Measurements from ENCODE around the gene PLA2G4B.

Gene PLA2G4B

DNA sequence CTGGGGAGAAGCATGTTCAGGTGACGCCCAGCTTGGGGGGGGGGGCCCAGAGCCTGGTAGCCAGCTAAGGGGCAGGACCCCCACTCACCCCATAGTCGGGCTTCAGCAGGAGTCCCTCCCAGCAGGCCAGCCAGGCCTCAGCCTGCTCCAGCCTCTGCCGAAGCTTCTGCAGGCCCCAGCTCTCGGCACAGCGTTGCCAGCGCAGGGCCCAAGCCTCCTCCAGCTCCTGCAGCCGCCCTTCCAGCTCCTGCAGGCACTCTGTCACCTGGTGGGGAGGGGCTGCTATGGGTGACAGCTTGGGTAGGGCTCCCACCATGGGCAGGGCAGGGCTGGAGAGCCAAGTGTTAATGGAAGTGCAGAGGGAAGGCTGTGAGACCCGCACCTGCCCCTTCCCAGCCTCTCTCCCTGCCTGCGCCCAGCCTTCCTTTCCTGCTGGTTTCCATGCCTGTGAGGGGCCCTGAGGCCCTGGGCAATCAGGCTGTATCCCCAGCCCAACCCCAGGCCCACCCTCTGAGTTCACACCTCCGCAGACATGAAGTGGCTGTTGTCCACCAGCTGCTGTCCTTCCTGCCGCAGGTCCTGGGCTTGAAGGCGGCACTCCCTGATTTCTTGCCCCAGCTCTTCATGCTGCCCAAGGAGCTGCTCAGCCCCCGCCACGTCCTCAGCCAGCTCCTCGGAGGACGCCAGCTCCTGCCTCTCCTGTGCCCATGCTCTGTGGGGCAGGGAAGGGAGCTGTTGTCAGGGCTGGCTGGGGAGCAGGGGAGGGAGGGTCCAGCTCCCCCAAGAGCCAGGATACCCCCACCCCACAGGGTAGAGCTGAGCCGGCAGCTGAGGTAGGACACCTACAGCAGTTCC is 14.3 kb downstream of the PLA2G4B start:
- no peak overlapping the region for H3K4me3 ChIP-seq (replicated peaks; ENCODE audit: low read depth, low read length)
- no peak for DNase-seq (ENCODE audit: extremely low read depth, low read depth)
- TF ChIP-seq, protein P1, sequence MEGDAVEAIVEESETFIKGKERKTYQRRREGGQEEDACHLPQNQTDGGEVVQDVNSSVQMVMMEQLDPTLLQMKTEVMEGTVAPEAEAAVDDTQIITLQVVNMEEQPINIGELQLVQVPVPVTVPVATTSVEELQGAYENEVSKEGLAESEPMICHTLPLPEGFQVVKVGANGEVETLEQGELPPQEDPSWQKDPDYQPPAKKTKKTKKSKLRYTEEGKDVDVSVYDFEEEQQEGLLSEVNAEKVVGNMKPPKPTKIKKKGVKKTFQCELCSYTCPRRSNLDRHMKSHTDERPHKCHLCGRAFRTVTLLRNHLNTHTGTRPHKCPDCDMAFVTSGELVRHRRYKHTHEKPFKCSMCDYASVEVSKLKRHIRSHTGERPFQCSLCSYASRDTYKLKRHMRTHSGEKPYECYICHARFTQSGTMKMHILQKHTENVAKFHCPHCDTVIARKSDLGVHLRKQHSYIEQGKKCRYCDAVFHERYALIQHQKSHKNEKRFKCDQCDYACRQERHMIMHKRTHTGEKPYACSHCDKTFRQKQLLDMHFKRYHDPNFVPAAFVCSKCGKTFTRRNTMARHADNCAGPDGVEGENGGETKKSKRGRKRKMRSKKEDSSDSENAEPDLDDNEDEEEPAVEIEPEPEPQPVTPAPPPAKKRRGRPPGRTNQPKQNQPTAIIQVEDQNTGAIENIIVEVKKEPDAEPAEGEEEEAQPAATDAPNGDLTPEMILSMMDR (IDR thresholded peaks at IDR 0.05; ENCODE audit: low read depth, low read length, missing control alignments) = no peak

DNA sequence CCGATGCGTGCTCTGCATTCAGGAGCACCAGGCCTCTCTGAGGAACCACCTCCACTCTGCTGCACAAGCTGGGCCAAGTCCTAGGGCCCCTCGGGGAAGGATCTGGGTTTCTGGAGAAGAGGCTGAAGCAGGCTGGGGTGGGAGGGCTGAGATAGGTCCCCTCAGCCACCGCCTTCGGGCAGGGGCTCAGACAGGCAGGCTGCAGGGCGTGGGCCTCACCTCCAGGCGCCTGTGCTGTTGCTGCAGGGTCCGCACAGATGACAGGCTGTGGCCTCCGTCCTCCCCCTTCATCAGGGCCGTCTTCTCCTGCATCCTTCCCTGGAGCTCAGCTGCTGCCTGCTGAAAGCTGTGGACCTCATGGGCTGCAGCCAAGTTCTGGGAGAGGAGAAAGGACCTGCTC is 15.2 kb downstream of the PLA2G4B start:
- H3K4me3 ChIP-seq (replicated peaks; ENCODE audit: low read depth, low read length) = no peak overlapping the region
- no peak for DNase-seq (ENCODE audit: extremely low read depth, low read depth)
- TF ChIP-seq, protein P1 (IDR thresholded peaks at IDR 0.05; ENCODE audit: low read depth, low read length, missing control alignments) = no peak

DNA sequence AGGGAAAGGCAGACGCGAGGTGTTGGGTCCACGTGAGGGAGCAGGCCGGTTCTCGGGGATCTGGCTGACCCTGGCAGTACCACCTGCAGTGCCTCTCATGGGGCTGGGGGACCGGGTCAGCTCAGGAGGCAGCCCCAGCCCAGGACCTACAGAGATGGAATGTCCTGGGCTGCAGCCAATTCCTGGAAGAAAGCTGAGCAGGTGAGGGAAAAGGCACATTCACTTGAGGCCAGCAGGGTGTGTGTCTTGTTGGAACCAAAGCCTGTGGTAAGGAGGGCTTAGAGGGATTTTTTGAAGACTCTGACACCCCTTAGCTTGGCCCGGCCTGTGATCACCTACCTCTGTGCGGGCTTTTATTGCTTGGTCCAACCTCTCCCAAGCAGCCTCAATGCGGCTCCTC is 15.8 kb downstream of the PLA2G4B start:
- TF ChIP-seq, protein P1 (IDR thresholded peaks at IDR 0.05; ENCODE audit: low read depth, low read length, missing control alignments) = no peak
- no peak overlapping the region for H3K4me3 ChIP-seq (replicated peaks; ENCODE audit: low read depth, low read length)
- no peak for DNase-seq (ENCODE audit: extremely low read depth, low read depth)

DNA sequence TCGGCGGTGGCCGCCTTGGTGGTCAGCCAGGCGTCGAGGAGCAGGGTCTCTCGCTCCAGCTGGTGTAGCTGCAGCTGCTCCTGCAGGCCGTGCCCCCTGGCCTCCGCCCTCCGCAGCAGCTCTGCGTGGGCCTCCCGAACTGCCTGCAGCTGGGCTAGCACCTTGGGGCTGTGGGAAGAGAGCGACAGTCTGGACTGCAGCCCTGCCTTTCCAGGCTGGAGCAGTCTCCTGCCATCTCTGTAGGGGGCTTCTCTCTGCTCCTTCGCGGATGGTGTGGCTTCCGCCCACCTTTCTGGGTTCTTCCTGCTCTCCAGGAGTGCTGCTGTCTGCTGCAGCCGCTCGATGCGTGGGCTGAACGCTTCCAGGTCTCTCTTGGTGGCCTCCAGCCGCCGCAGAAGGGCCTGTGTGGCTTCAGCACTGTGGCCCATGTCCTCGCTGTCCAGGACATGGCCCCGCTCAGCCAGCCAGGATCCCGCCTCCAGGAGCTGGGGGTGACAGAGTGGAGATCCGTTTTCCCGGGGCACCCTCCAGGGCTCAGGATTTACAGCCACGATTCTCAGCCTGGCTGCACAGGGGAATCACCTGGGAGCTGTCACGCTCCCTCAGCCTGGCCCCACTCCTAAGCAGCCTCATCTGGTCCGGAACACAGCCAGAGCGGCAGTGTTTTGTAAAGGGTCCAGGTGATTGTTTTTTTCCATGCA is 16.8 kb downstream of the PLA2G4B start:
- no peak overlapping the region for H3K4me3 ChIP-seq (replicated peaks; ENCODE audit: low read depth, low read length)
- DNase-seq (ENCODE audit: extremely low read depth, low read depth) = no peak
- TF ChIP-seq, protein P1 (IDR thresholded peaks at IDR 0.05; ENCODE audit: low read depth, low read length, missing control alignments) = no peak

DNA sequence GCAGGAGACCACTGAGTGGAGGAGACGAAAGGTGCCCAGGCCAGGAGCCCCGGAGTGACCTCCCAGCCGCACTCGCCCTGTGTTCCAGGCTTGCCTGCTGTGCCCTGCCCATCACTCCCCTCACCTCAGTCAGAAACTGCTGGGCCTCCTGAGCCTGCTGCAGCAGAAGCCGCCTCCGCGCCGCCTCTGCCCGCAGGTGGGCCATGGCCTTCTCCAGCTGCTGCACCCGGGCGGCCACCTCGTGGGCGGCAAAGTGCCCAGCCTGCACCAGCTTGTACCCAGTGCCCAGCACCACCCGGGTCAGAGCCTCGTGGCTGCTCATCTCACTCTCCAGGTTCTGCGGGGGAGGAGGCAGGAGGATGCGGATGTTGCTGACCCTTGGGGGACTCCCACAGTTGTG is 17.6 kb downstream of the PLA2G4B start:
- DNase-seq (ENCODE audit: extremely low read depth, low read depth) = no peak
- TF ChIP-seq, protein P1 (IDR thresholded peaks at IDR 0.05; ENCODE audit: low read depth, low read length, missing control alignments) = no peak
- H3K4me3 ChIP-seq (replicated peaks; ENCODE audit: low read depth, low read length) = no peak overlapping the region

DNA sequence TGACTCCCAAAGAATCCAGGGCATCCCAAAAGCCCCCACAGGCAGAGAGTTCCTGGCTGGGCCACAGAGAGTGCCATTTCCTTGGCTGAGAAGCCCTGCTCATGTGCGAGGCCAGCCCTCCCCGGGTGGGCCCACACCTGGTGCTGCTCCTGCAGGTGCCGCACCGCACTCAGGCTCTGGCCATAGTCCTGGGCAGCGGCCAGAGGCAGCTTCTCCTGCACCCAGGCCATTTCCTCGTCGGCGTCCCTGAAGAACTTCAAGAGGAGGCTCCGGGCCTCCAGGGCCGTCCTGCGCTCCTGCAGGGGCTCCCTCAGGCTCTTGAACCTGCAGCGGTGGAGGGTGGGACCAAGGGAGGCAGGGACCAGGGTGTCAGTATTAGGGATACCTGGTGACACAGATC is 18.1 kb downstream of the PLA2G4B start:
- TF ChIP-seq, protein P1 (IDR thresholded peaks at IDR 0.05; ENCODE audit: low read depth, low read length, missing control alignments) = no peak
- DNase-seq (ENCODE audit: extremely low read depth, low read depth) = no peak
- no peak overlapping the region for H3K4me3 ChIP-seq (replicated peaks; ENCODE audit: low read depth, low read length)
